H1 (cell line): ENCODE results near the gene CACNG3. TPM values are rescaled to one million over a fixed set of nuclear protein-coding genes. Genes with fewer than 3 reads are reported as not detected.

ENCODE experiments used
- CTCF ChIA-PET: fragments of 300-600 bp; sonication (Branson Sonifier 250); formaldehyde crosslinking; loops from one replicate; lab custom pipeline; 2021; ENCODE audit not compliant: partially characterized antibody; lab: Charles Lee
- POLR2A ChIA-PET: fragments of 300-600 bp; sonication (Branson Sonifier 250); formaldehyde crosslinking; loops from one replicate; lab custom pipeline; 2021; ENCODE audit warnings: inconsistent platforms; ENCODE audit not compliant: partially characterized antibody; lab: Charles Lee
- DNase-seq, 2 experiments: peaks; one replicate each; pipeline versions ENCODE4 v3.0.0 to v3.0.0-alpha.2; 2010 to 2022; ENCODE audit warnings: low spot score in 2 of 2, low read depth in 1 of 2, mixed read lengths in 1 of 2
- FAIRE-seq: peaks from 2 replicates; lab custom pipeline; 2011; peaks lifted over from hg19 to GRCh38; lab: Jason Lieb, UNC
- H2AFZ ChIP-seq: 2 replicates; pipeline ENCODE4 v1.8.1; 2012; ENCODE audit warnings: low read length, inconsistent platforms
- H2AK5ac ChIP-seq: 2 replicates; pipeline ENCODE4 v1.6.1; 2013; ENCODE audit warnings: low read depth, low read length
- H2BK120ac ChIP-seq: replicated peaks from 2 replicates; pipeline ENCODE3; 2013; ENCODE audit warnings: low read depth, low read length, inconsistent platforms
- H2BK12ac ChIP-seq: 2 replicates; pipeline ENCODE4 v1.6.1; 2013; ENCODE audit warnings: low read depth, low read length
- H2BK15ac ChIP-seq: 2 replicates; pipeline ENCODE4 v1.6.1; 2013; ENCODE audit warnings: low read length
- H2BK20ac ChIP-seq: 2 replicates; pipeline ENCODE4 v1.6.1; 2013; ENCODE audit warnings: low read length
- H2BK5ac ChIP-seq: 2 replicates; pipeline ENCODE4 v1.6.1; 2013; ENCODE audit warnings: low read depth, low read length
- H3K14ac ChIP-seq: 2 replicates; pipeline ENCODE4 v1.6.1; 2013; ENCODE audit warnings: inconsistent platforms; ENCODE audit not compliant: insufficient read length
- H3K18ac ChIP-seq: 2 replicates; pipeline ENCODE4 v1.6.1; 2013; ENCODE audit warnings: low read length; ENCODE audit errors: extremely low read depth
- H3K23ac ChIP-seq: 2 replicates; pipeline ENCODE4 v1.6.1; 2013; ENCODE audit warnings: inconsistent platforms; ENCODE audit not compliant: insufficient read length
- H3K23me2 ChIP-seq: 2 replicates; pipeline ENCODE4 v1.6.1; 2013; ENCODE audit warnings: low read depth, low read length
- H3K27ac ChIP-seq: 2 replicates; pipeline ENCODE4 v1.6.1; 2011; ENCODE audit warnings: low read depth, low read length, inconsistent platforms
- H3K27me3 ChIP-seq, 4 experiments: replicated peaks in 1 of 4; 1 replicate in 1 of 4; 2 replicates in 3 of 4; pipeline versions ENCODE4 v1.6.1 to v1.8.1; 2011 to 2013; ENCODE audit warnings: low read length in 3 of 4, mild to moderate bottlenecking in 3 of 4, inconsistent platforms in 2 of 4, mixed read lengths in 2 of 4, moderate library complexity in 1 of 4; ENCODE audit not compliant: control insufficient read depth in 3 of 4, insufficient read depth in 3 of 4; ENCODE audit errors: extremely low read depth in 1 of 4
- H3K36me3 ChIP-seq, 4 experiments: 2 replicates each; pipeline versions ENCODE4 v1.6.1 to v1.8.1; 2011 to 2013; ENCODE audit warnings: mild to moderate bottlenecking in 4 of 4, low read length in 3 of 4, moderate library complexity in 2 of 4, control low read depth in 1 of 4, inconsistent platforms in 1 of 4; ENCODE audit not compliant: insufficient read depth in 4 of 4, control insufficient read depth in 2 of 4
- H3K4ac ChIP-seq: replicated peaks from 2 replicates; pipeline ENCODE3; 2013; ENCODE audit warnings: low read length, low read depth, mixed read lengths, inconsistent platforms; ENCODE audit not compliant: insufficient read length
- H3K4me1 ChIP-seq, 4 experiments: replicated peaks in 1 of 4; 1 replicate in 1 of 4; 2 replicates in 3 of 4; pipeline versions ENCODE4 v1.6.1 to v1.8.1; 2011 to 2013; ENCODE audit warnings: low read length in 3 of 4, inconsistent platforms in 2 of 4, mixed read lengths in 1 of 4; ENCODE audit not compliant: insufficient read depth in 4 of 4, control insufficient read depth in 3 of 4
- H3K4me2 ChIP-seq, 2 experiments: 2 replicates each; pipeline versions ENCODE4 v1.6.1 to v1.8.1; 2011 to 2013; ENCODE audit warnings: low read depth in 2 of 2, low read length in 2 of 2, control low read depth in 1 of 2, inconsistent platforms in 1 of 2, mild to moderate bottlenecking in 1 of 2; ENCODE audit not compliant: insufficient read depth in 1 of 2
- H3K4me3 ChIP-seq, 4 experiments: fragments of 200-600, 300-600 bp in 1 of 4; sonication (generic), shearing (Covaris generic), sonication (Bioruptor Twin) in 1 of 4; 2 replicates each; pipeline versions ENCODE4 v1.5.1 to v1.8.1; 2011 to 2016; ENCODE audit warnings: low read length in 4 of 4, low read depth in 3 of 4, control low read depth in 2 of 4, inconsistent platforms in 2 of 4, mild to moderate bottlenecking in 2 of 4, mixed read lengths in 1 of 4, moderate library complexity in 1 of 4; ENCODE audit not compliant: insufficient read depth in 2 of 4; ENCODE audit errors: extremely low read depth in 1 of 4
- H3K56ac ChIP-seq: replicated peaks from 2 replicates; pipeline ENCODE3; 2013; ENCODE audit warnings: low read depth, mild to moderate bottlenecking, mixed read lengths, low read length, inconsistent platforms; ENCODE audit not compliant: insufficient read length
- H3K79me1 ChIP-seq: 2 replicates; pipeline ENCODE4 v1.6.1; 2013; ENCODE audit warnings: low read depth, low read length, control low read depth
- H3K79me2 ChIP-seq, 2 experiments: 2 replicates each; pipeline versions ENCODE4 v1.6.1 to v1.8.1; 2012 to 2013; ENCODE audit warnings: low read length in 2 of 2, mild to moderate bottlenecking in 2 of 2, inconsistent platforms in 1 of 2; ENCODE audit not compliant: insufficient read depth in 2 of 2, control insufficient read depth in 1 of 2
- H3K9ac ChIP-seq, 4 experiments: replicated peaks in 1 of 4; 1 replicate in 1 of 4; 2 replicates in 3 of 4; pipeline versions ENCODE4 v1.6.1 to v1.8.1; 2011 to 2013; ENCODE audit warnings: low read depth in 3 of 4, low read length in 3 of 4, control low read depth in 2 of 4, mild to moderate bottlenecking in 2 of 4, moderate library complexity in 2 of 4, inconsistent platforms in 1 of 4; ENCODE audit errors: extremely low read depth in 1 of 4
- H3K9me3 ChIP-seq, 2 experiments: 2 replicates each; pipeline versions ENCODE4 v1.6.1 to v1.8.1; 2012 to 2013; ENCODE audit warnings: mild to moderate bottlenecking in 2 of 2, moderate library complexity in 2 of 2, control low read depth in 1 of 2, inconsistent platforms in 1 of 2, low read depth in 1 of 2, low read length in 1 of 2, mixed read lengths in 1 of 2; ENCODE audit not compliant: insufficient read depth in 2 of 2
- H4K20me1 ChIP-seq, 2 experiments: replicated peaks in 1 of 2; 2 replicates each; pipeline versions ENCODE3 to v1.8.1; 2011 to 2013; ENCODE audit warnings: inconsistent platforms in 2 of 2, low read length in 2 of 2, mild to moderate bottlenecking in 1 of 2; ENCODE audit not compliant: insufficient read depth in 2 of 2, control insufficient read depth in 1 of 2
- H4K5ac ChIP-seq: 2 replicates; pipeline ENCODE4 v1.6.1; 2013; ENCODE audit warnings: low read length, low read depth, mixed read lengths, inconsistent platforms; ENCODE audit not compliant: insufficient read length
- H4K8ac ChIP-seq: 2 replicates; pipeline ENCODE4 v1.8.0; 2013; ENCODE audit warnings: mild to moderate bottlenecking, moderate library complexity, low read length, inconsistent platforms; ENCODE audit not compliant: insufficient read depth; ENCODE audit errors: extremely low read depth
- H4K91ac ChIP-seq: replicated peaks from 2 replicates; pipeline ENCODE3; 2013; ENCODE audit warnings: low read length, mixed read lengths, inconsistent platforms; ENCODE audit not compliant: insufficient read length
- ASH2L ChIP-seq: fragments of 200-600, 300-600 bp; sonication (generic); IDR thresholded peaks from one replicate; pipeline ENCODE4 v1.7.1; 2017; ENCODE audit warnings: low read length
- CEBPB ChIP-seq: IDR thresholded peaks from 2 replicates; pipeline ENCODE4 v1.6.1; 2012; ENCODE audit warnings: low read depth, low read length
- CHD2 ChIP-seq: IDR thresholded peaks from 2 replicates; pipeline ENCODE4 v1.6.1; 2012; ENCODE audit warnings: low read length, improper control_type of control experiment
- GABPA ChIP-seq: IDR thresholded peaks from 2 replicates; pipeline ENCODE4 v1.6.1; 2011; ENCODE audit warnings: mild to moderate bottlenecking, low read length, moderate library complexity, borderline replicate concordance; ENCODE audit not compliant: insufficient read depth
- JUND ChIP-seq: IDR thresholded peaks from 2 replicates; pipeline ENCODE4 v1.6.1; 2011; ENCODE audit warnings: mild to moderate bottlenecking, improper control_type of control experiment, low read length
- KDM5A ChIP-seq: fragments of 200-600 bp; IDR thresholded peaks from 2 replicates; pipeline ENCODE4 v1.7.1; 2012; ENCODE audit warnings: mild to moderate bottlenecking, low read length, inconsistent platforms, mixed read lengths
- MAFK ChIP-seq: IDR thresholded peaks from 2 replicates; pipeline ENCODE4 v1.6.1; 2012; ENCODE audit warnings: low read depth, mild to moderate bottlenecking, improper control_type of control experiment, low read length
- PHF8 ChIP-seq: fragments of 200-600 bp; sonication (generic); conservative IDR thresholded peaks from 2 replicates; pipeline ENCODE4 v1.7.1; 2012; ENCODE audit warnings: low read depth, mild to moderate bottlenecking, inconsistent platforms, low read length, moderate library complexity
- POLR2A ChIP-seq, 2 experiments: IDR thresholded peaks; 1 replicate in 1 of 2; 2 replicates in 1 of 2; pipeline ENCODE4 v1.6.1; 2011; ENCODE audit warnings: low read depth in 2 of 2, low read length in 2 of 2, mild to moderate bottlenecking in 2 of 2; ENCODE audit errors: control extremely low read depth in 1 of 2
- POLR2AphosphoS5 ChIP-seq: IDR thresholded peaks from 2 replicates; pipeline ENCODE4 v1.6.1; 2011; ENCODE audit warnings: low read depth, low read length
- POU5F1 ChIP-seq: IDR thresholded peaks from 2 replicates; pipeline ENCODE4 v1.6.1; 2011; ENCODE audit warnings: low read depth, mild to moderate bottlenecking, low read length, moderate library complexity
- SIRT6 ChIP-seq: IDR thresholded peaks from one replicate; pipeline ENCODE4 v1.7.1; 2012; ENCODE audit warnings: low read length, inconsistent platforms
- TAF1 ChIP-seq: IDR thresholded peaks from 2 replicates; pipeline ENCODE4 v1.6.1; 2011; ENCODE audit warnings: mild to moderate bottlenecking, low read depth, low read length
- TAF7 ChIP-seq: optimal IDR thresholded peaks from 2 replicates; pipeline ENCODE3; 2011; ENCODE audit warnings: low read depth, mild to moderate bottlenecking, inconsistent platforms, low read length, moderate library complexity, borderline replicate concordance
- TCF12 ChIP-seq: IDR thresholded peaks from 2 replicates; pipeline ENCODE4 v1.6.1; 2011; ENCODE audit warnings: low read depth, mild to moderate bottlenecking, low read length
- WGBS, 2 experiments: shearing (Covaris generic) in 1 of 2; methylation state at CpG; one replicate each; pipeline versions ENCODE4 v1.1.6 to v1.1.7; 2013 to 2015; ENCODE audit warnings: low lambda C conversion rate in 2 of 2, mixed read lengths in 2 of 2, inconsistent platforms in 1 of 2, low coverage in 1 of 2, missing lambda C conversion rate in 1 of 2; ENCODE audit not compliant: insufficient replicate concordance in 2 of 2, insufficient coverage in 1 of 2, insufficient read length in 1 of 2; ENCODE audit errors: extremely low coverage in 1 of 2, missing lambda C conversion rate in 1 of 2; 5-methylcytosine and 5-hydroxymethylcytosine counted together
- polyA plus RNA-seq, 7 experiments: library from polyadenylated mRNA; depleted of rRNA in 3 of 7; stranded (reverse) in 5 of 7; unstranded in 2 of 7; fragments of >200 nt in 5 of 7; fragments of 200-250 nt in 2 of 7; gene quantifications; 1 replicate in 5 of 7; 2 replicates in 1 of 7; 4 replicates in 1 of 7; pipeline versions ENCODE4 v1.2.1 to v1.2.3, GENCODE V29; 2011 to 2013; ENCODE audit warnings: missing spikeins in 2 of 7, mixed read lengths in 2 of 7
- total RNA-seq: library from RNA; stranded (reverse); fragmentation: NEBNext Ultra II Directional; extraction: Animal tissue kit (Norgen Biotek cat#: 25700); gene quantifications from 2 replicates; pipeline ENCODE4 v1.2.1, GENCODE V29; 2021
- TF ChIP-seq, protein P1 (sequence below): IDR thresholded peaks from 2 replicates; pipeline ENCODE4 v1.6.1; 2012; ENCODE audit warnings: inconsistent platforms

The CACNG3 gene
- total and polyA plus RNA-seq, 2 of the 8 experiments (the other 6 are each of a cell fraction or from before 2014, with no cell fraction given) = 0.12 TPM; not detected in 1

DNA sequence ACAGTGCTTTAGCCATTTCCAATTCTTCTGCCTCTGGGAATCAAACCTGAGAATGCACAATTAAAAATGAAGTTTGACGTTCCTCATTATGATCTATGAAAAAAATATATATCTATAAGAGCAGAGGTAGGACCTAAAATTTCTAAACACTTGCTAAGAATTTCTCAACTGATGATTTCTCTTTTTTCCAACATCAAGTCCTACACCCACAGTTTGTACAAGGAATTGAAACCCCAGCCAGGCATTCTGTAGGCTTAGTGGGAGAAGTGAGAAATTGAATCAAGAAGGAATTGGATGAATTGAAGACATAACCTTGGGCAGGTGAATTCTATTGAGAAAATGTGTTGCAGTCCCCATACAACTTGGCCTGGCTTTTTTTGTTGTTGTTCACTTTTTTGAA, 2.7 kb downstream of the CACNG3 start:
- Histone ChIP-seq H3K23me2 (peaks cover 6% of the 10 kb centered on the region; the same call in 1 of the 2 replicates), H3K4me2 (no peak overlapping the region), H2BK120ac (no peak overlapping the region), H2AK5ac (no peak overlapping the region), H3K4ac (no peak overlapping the region), H3K4me1 (peaks cover 0 to 4% (median 1%) of the 10 kb centered on the region in 4 experiments; a peak in 3 of 7 replicates), H2BK5ac (no peak overlapping the region), H3K18ac (no peak overlapping the region), H2AFZ (no peak overlapping the region), H2BK12ac (no peak overlapping the region), H3K79me1 (no peaks in the 10 kb centered on the region), H3K4me3 (no peak overlapping the region), H3K79me2 (no peaks in the 10 kb centered on the region), H3K9me3 (no peaks in the 10 kb centered on the region), H3K9ac (no peak overlapping the region), H3K36me3 (no peaks in the 10 kb centered on the region), H4K20me1 (no peaks in the 10 kb centered on the region), H2BK15ac (no peak overlapping the region), H3K27me3 (peaks cover 5 to 25% (median 15%) of the 10 kb centered on the region in 4 experiments), H4K5ac (no peak overlapping the region), H4K8ac (no peak overlapping the region), H3K27ac (no peak overlapping the region), H4K91ac (no peak overlapping the region), H3K23ac (no peak overlapping the region), H2BK20ac (no peak overlapping the region), H3K14ac (no peak overlapping the region), H3K56ac (no peak overlapping the region)
- FAIRE-seq (no peak), DNase-seq (no peak)
- POLR2A ChIA-PET = no interaction called here
- CTCF ChIA-PET = interaction anchor here (2.1 to 10.0 kb wide), 3 partner anchors 188 to 246 kb away, joined by 6 to 124 read pairs (median 104); no protein-coding TSS in a partner anchor
- WGBS, 2 experiments = 73% methylated on average over 1 of the region's 1 CpG; no CpG with 5 or more reads in 1 of the 2 experiments
- TF ChIP-seq CHD2 (no peak), JUND (no peak), TAF7 (no peak), MAFK (no peak), ASH2L (no peak), SIRT6 (no peak), POLR2A (IDR thresholded peaks at IDR 0.05; ENCODE audit: control extremely low read depth in 1 of 2, low read depth in 2 of 2, low read length in 2 of 2) (no peak), POLR2AphosphoS5 (no peak), PHF8 (no peak), TCF12 (no peak), KDM5A (no peak), TAF1 (no peak), GABPA (no peak), POU5F1 (no peak), CEBPB (no peak)
- TF ChIP-seq, protein P1, sequence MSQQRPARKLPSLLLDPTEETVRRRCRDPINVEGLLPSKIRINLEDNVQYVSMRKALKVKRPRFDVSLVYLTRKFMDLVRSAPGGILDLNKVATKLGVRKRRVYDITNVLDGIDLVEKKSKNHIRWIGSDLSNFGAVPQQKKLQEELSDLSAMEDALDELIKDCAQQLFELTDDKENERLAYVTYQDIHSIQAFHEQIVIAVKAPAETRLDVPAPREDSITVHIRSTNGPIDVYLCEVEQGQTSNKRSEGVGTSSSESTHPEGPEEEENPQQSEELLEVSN = no peak
